ENCODE data around the gene TET3. TPM values are rescaled to one million over a fixed set of nuclear protein-coding genes. Genes with fewer than 3 reads are reported as not detected.

The TET3 gene
- polyA plus RNA-seq, 3 donors = 0.79 to 18.6 (median 1.4) TPM

- 0% methylated on average over 1 of the region's 2 CpGs for WGBS (ENCODE audit: insufficient coverage)
- Histone ChIP-seq H3K9me3 (replicated peaks in 1 of 2; ENCODE audit: control insufficient read depth in 1 of 2, insufficient read depth in 1 of 2, low read length in 2 of 2) (no peaks in the 10 kb centered on the region), H3K27ac (ENCODE audit: low read depth in 1 of 2, low read length in 2 of 2) (peak overlapping the region in 1 of 2 donors; percentile 65), H3K4me2 (replicated peaks; ENCODE audit: extremely low read depth, low read length, poor library complexity, severe bottlenecking) (peak overlapping the region; percentile 49), H3K4me1 (ENCODE audit: control insufficient read depth in 1 of 2, insufficient read depth in 2 of 2, low read length in 2 of 2) (peaks cover 59 to 72% of the 10 kb centered on the region in 2 donors), H3K27me3 (ENCODE audit: control insufficient read depth in 2 of 2, insufficient read depth in 2 of 2, low read length in 2 of 2) (no peaks in the 10 kb centered on the region), H4K20me1 (ENCODE audit: insufficient read depth, low read length) (peaks cover 99% of the 10 kb centered on the region), H3K9ac (ENCODE audit: insufficient read depth, low read length, poor library complexity, severe bottlenecking) (peak overlapping the region; percentile 22), H2AFZ (ENCODE audit: insufficient read depth, low read depth, low read length, poor library complexity, severe bottlenecking) (no peak overlapping the region), H3K79me2 (ENCODE audit: insufficient read depth, low read length) (peaks cover 100% of the 10 kb centered on the region), H3K36me3 (replicated peaks in 1 of 2; ENCODE audit: control insufficient read depth in 1 of 2, insufficient read depth in 2 of 2, low read length in 2 of 2) (no peaks in the 10 kb centered on the region), H3K4me3 (replicated peaks in 1 of 3; ENCODE audit: low read depth in 2 of 3, low read length in 3 of 3) (peak overlapping the region in 1 of 3 experiments; percentile 46)
- peaks cover 2 to 3% (median 2%) of the 10 kb centered on the region in 3 donors for H3K27me3 Mint-ChIP-seq (ENCODE audit: low read depth in 3 of 3)
- H3K27ac Mint-ChIP-seq = peak overlapping the region in 6 of 7 donors; percentile 47 to 89 (median 78)
- peaks cover 87% of the 10 kb centered on the region for H3K4me1 Mint-ChIP-seq
- H3K36me3 Mint-ChIP-seq = peaks cover 0 to 5% of the 10 kb centered on the region in 2 donors
- DNase-seq = no peak
- no peaks in the 10 kb centered on the region for H3K9me3 Mint-ChIP-seq
- no peak for TF ChIP-seq CTCF (IDR thresholded peaks at IDR 0.05)
- intact Hi-C loops (cut with micrococcal nuclease) = no loop called here
- H3K4me3 Mint-ChIP-seq = peak overlapping the region; percentile 52 to 90
Observed at GRCh38 chr2:74031959-74032287, 47.2 kb downstream of the TET3 start.

- no peaks in the 10 kb centered on the region for H3K27me3 ChIP-seq (ENCODE audit: control insufficient read depth in 2 of 2, insufficient read depth in 2 of 2, low read length in 2 of 2)
- no peak for DNase-seq
- peaks cover 0 to under 1% of the 10 kb centered on the region in 2 donors for H3K36me3 Mint-ChIP-seq
- peaks cover 98% of the 10 kb centered on the region for H4K20me1 ChIP-seq (ENCODE audit: insufficient read depth, low read length)
- H3K36me3 ChIP-seq (replicated peaks in 1 of 2; ENCODE audit: control insufficient read depth in 1 of 2, insufficient read depth in 2 of 2, low read length in 2 of 2) = no peaks in the 10 kb centered on the region
- H3K9me3 ChIP-seq (replicated peaks in 1 of 2; ENCODE audit: control insufficient read depth in 1 of 2, insufficient read depth in 1 of 2, low read length in 2 of 2) = no peaks in the 10 kb centered on the region
- H3K9me3 Mint-ChIP-seq = no peaks in the 10 kb centered on the region
- H3K27ac ChIP-seq (ENCODE audit: low read depth in 1 of 2, low read length in 2 of 2) = peak overlapping the region in 1 of 2 donors; percentile 65
- TF ChIP-seq CTCF (IDR thresholded peaks at IDR 0.05) = no peak
- no peak overlapping the region for H3K4me3 Mint-ChIP-seq
- peaks cover 99% of the 10 kb centered on the region for H3K79me2 ChIP-seq (ENCODE audit: insufficient read depth, low read length)
- peaks cover 69 to 80% of the 10 kb centered on the region in 2 donors for H3K4me1 ChIP-seq (ENCODE audit: control insufficient read depth in 1 of 2, insufficient read depth in 2 of 2, low read length in 2 of 2)
- intact Hi-C loops (cut with micrococcal nuclease) = no loop called here
- no peak overlapping the region for H3K9ac ChIP-seq (ENCODE audit: insufficient read depth, low read length, poor library complexity, severe bottlenecking)
- H3K4me2 ChIP-seq (replicated peaks; ENCODE audit: extremely low read depth, low read length, poor library complexity, severe bottlenecking) = no peak overlapping the region
- WGBS (ENCODE audit: insufficient coverage) = no CpG with 5 or more reads among the region's 2 CpGs
- peaks cover 2 to 3% (median 2%) of the 10 kb centered on the region in 3 donors for H3K27me3 Mint-ChIP-seq (ENCODE audit: low read depth in 3 of 3)
- peaks cover 92% of the 10 kb centered on the region for H3K4me1 Mint-ChIP-seq
- no peak overlapping the region for H2AFZ ChIP-seq (ENCODE audit: insufficient read depth, low read depth, low read length, poor library complexity, severe bottlenecking)
- H3K4me3 ChIP-seq (replicated peaks in 1 of 3; ENCODE audit: low read depth in 2 of 3, low read length in 3 of 3) = no peak overlapping the region
- peak overlapping the region in 4 of 7 donors; percentile 16 to 69 (median 36) for H3K27ac Mint-ChIP-seq
Observed at GRCh38 chr2:74033375-74033774, 48.7 kb downstream of the TET3 start.

Small RNAs within 50 kb of the gene (small RNA-seq; reads per million reads assigned to genes)
- gene AC110801.1 (ENCODE audit: insufficient read length, low read depth) (not detected), gene RNA5SP97 (ENCODE audit: insufficient read length, low read depth) (not detected)

Other genes with a start within 250 kb of the TET3 start
- 10 to 100 TPM; 26.9 to 69.1 (median 65.8) TPM for gene TPRKB, start 247.6 kb upstream of the TET3 start, polyA plus RNA-seq
- gene DUSP11, start 204.8 kb upstream of the TET3 start, polyA plus RNA-seq = 10 to 100 TPM in 2 of 3 donors, 1 to 10 TPM in 1; 9.9 to 25.7 (median 23.1) TPM
- gene C2orf78, start 200.7 kb upstream of the TET3 start, polyA plus RNA-seq = not detected
- 10 to 100 TPM; 26.0 to 40.8 (median 40.7) TPM for gene STAMBP, start 155.9 kb upstream of the TET3 start, polyA plus RNA-seq
- gene ACTG2, start 91.9 kb upstream of the TET3 start, polyA plus RNA-seq = not detected
- gene DGUOK, start 58.0 kb upstream of the TET3 start, polyA plus RNA-seq = 100 to 1,000 TPM in 2 of 3 donors, 10 to 100 TPM in 1; 62.9 to 129 (median 123) TPM
- gene BOLA3, start 163.0 kb downstream of the TET3 start, polyA plus RNA-seq = 1 to 10 TPM; 3.9 to 8.0 (median 7.7) TPM
- gene MOB1A, start 194.0 kb downstream of the TET3 start, polyA plus RNA-seq = 100 to 1,000 TPM in 2 of 3 donors, 10 to 100 TPM in 1; 55.0 to 367 (median 285) TPM
- 10 to 100 TPM; 24.1 to 39.4 (median 38.5) TPM for gene MTHFD2, start 213.7 kb downstream of the TET3 start, polyA plus RNA-seq